Epithelial cell of proximal tubule (primary cell): ENCODE measurements around the gene CYP27A1. TPM values are rescaled to one million over a fixed set of nuclear protein-coding genes. Genes with fewer than 3 reads are reported as not detected.

Source experiments
- DNase-seq: peaks from one replicate; pipeline ENCODE4 v3.0.0-alpha.2; 2011; ENCODE audit warnings: low read depth
- H3K4me3 ChIP-seq: 2 replicates; pipeline ENCODE4 v1.5.1; 2011; ENCODE audit warnings: low read depth, mild to moderate bottlenecking, low read length
- CTCF ChIP-seq: conservative IDR thresholded peaks from 2 replicates; pipeline ENCODE4 v1.5.1; 2012; ENCODE audit warnings: low read depth, mild to moderate bottlenecking, low read length
- total RNA-seq: library from RNA; depleted of rRNA; stranded (reverse); fragments of >200 nt; gene quantifications from 2 replicates; pipeline ENCODE4 v1.2.3, GENCODE V29; 2015

The CYP27A1 gene
- total RNA-seq, 1 donor from 2014 or later = 49.0 TPM

DNA sequence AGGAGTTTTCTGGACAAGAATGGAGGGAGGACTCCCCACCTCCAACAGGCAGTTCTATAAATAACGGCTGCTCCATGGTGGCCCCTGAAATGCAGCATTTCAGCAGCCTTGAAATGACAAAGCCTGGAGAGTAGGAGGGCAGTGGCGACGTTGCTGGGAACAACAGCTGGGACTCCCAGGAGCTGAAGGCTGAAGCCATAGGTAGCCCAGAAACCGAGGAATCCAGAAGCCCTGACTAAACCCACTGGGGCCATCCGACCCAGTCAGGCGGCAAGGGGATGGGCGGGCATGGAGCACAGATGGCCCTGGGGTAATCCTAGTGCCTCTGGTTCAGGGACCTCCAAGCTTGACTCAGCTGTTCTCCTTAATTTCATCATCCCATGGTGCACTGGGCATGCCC, 40.7 kb downstream of the CYP27A1 start:
- no peak overlapping the region for H3K4me3 ChIP-seq
- no peak for TF ChIP-seq CTCF
- DNase-seq = no peak

DNA sequence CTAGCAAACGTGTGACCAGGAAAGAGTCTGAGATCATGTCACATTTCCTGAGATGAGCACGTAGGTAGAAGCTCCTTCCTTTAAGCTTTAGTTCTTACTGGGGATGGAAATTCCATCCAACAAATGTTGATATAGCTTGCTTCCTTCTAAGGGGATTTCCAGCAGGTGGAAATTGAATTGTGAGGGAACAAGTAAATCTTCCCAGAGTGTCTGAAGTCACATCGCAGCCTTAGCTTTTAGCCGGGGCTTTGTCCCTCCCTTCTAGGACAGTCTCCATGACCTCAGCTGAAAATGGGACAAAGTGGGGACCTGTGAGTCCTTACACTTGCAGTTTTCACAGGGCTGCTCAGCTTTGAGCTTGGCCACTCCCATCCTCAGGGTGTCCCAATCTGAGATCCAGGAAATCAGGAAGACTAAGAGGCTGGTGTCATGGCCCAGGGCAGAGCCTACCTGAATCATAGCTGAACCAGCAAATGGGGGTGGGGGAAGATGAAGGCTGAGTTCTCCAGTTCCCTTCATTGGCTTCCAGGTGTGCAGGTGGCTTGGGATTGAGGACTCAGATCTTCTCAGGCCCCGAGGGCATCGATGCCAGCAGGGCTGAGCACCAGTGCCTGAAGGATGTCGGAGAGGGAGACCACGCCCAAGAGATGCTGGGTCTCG, 41.4 kb downstream of the CYP27A1 start:
- DNase-seq = no peak
- no peak overlapping the region for H3K4me3 ChIP-seq

DNA sequence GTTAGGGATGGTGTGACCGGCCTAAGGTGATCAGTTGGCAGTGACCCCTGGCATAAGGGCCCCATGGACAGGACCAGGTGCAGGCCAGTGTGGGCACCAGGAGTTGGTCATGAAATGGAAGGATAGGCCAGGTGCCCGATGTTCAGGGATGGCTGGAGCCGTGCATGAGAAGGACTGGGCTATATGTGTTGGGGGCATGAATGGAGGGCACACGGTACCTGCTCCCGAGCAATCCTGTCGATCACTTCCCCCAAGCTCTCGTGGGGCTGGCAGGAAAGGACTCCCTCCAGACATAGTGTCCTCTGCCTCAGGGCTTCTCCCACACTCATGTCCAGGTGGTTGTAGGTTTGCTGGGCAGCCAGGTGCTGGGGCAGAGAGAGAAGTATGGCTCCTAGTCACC, 42.1 kb downstream of the CYP27A1 start:
- DNase-seq = no peak
- no peak for TF ChIP-seq CTCF
- no peak overlapping the region for H3K4me3 ChIP-seq

More for the DNA sequence above, 41.4 kb downstream of the CYP27A1 start:
- no peak for TF ChIP-seq CTCF

- no peak overlapping the region for H3K4me3 ChIP-seq
- DNase-seq = no peak
- TF ChIP-seq CTCF = no peak
These were observed 44.8 kb downstream of the CYP27A1 start for GRCh38 chr2:218826791-218827190.

DNA sequence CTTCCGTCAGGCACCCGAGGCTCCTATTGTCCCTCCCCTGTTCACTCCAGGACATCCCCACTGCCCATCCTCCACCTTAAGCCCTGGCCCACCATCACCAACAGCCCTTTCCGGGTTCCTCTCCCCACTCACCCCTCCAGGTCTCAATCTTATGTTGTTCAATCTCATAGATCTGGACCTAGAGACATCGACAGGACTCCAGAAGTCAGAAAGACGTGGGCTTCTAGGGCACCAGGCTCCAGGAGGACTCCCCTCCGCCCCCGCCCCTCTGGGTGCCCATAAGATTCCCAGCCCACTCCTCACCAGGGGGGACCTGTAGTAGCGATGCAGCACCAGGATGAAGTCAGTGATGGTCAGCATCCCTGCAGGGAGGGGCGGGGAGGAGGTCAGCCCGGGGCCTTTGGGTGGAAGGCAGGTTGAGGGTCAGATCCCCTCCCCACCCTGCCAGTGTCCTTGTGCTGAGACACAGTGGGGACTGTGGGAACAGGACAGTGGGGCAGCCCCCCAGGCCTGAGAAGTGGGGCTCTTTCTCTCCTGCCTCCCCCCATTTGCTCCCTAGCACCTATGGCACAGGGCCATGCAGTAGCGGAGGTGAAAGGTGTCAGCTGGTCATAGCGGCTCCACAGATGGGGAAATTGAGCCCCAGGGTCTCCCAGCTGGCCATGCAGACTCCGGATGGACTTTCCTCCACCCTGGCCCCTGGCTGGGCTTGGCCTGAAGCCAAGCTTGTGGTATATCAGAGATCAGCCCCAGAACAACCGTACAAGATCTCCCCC, 45.9 kb downstream of the CYP27A1 start:
- no peak overlapping the region for H3K4me3 ChIP-seq
- no peak for TF ChIP-seq CTCF
- DNase-seq = no peak

DNA sequence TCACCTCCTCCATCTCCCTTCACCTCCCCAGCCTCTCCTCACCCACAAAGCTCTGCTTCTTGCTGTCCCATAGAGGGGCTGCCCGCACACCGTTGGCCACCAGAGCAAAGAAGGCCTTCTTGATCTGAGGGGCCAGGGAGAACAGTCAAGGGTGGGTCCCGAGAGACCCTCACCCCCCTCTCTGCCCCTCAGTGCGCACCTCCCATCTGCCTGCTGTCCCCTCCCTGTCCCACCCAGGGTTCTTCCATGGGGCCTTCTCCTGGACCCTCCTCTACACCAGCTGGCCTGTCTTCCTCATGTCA, 46.5 kb downstream of the CYP27A1 start:
- no peak for DNase-seq
- TF ChIP-seq CTCF = no peak
- no peak overlapping the region for H3K4me3 ChIP-seq
